Measurements from ENCODE around the gene CPE.

Gene CPE

GRCh38 chr4:165505958-165506837 is 127.4 kb downstream of the CPE start:
- H3K4me3 ChIP-seq (ENCODE audit: low read depth, low read length) = no peak overlapping the region

DNA sequence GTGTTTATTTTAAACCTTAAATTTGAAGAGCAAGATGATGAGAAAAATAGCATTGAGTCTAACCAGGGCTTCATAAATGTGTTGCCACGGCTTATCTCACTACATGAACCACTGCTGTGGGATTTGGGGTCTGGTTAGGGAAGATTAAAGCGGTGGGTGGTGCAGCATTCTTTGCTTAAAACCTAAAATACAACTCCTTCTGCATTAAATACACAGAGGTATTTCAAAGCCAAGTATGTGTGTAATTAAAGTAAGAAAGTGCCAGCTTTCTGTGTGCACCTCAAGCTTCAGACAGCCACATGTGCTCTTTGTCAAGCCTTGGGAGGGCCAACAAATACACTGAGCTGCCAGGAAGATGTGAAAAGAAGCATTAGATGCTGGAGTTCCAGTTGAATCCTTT is 128.0 kb downstream of the CPE start:
- no peak overlapping the region for H3K4me3 ChIP-seq (ENCODE audit: low read depth, low read length)

DNA sequence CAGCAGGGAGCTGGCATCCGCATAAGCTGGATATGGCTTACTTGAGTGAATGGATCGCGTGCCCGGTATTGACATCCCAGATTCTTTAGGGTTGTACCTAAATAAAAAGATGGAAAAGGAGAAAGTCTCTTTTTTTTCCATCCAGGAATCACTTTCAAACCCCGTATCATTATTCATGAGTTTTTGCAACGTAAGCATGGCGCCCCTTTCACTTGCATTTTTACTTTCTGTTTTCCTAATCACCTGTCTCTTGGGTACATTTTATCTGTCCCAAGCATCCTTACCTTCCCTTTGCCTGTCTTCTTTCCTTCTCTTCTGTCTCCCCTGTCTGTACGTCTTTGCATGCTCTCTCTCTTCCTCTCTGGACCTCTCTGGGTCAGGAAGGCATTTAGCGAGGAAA is 128.6 kb downstream of the CPE start:
- H3K4me3 ChIP-seq (ENCODE audit: low read depth, low read length) = no peak overlapping the region

DNA sequence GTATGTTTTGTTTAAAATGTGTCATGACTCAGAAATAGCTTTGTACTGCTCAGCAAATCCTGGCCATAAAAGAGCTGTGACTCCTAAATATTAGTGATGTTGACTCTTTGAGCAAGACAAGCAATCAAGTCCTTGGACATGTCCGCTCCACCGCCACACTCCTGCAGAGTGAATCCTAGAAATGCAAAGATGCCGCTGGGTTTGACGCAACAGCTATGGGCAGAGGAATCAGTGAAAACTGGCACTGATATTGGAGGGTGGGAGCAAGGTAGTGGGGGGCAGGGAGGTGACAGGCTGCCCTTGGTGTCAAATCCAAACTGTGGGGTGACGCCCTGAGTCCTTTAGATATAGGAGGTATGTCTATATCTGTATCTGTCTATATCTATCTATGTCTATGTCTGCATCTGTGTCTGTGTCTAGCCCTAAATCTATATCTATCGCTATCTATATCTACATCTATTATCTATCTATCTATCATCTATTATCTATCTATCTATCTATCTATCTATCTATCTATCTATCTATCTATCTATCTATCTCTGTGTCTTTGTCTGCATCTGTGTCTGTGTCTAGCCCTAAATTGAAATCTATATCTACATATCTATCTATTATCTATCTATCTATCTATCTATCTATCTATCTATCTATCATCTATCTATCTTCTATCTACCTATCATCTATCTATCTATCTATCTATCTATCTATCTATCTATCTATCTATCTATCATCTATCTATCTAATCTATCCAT is 129.7 kb downstream of the CPE start:
- no peak overlapping the region for H3K4me3 ChIP-seq (ENCODE audit: low read depth, low read length)

DNA sequence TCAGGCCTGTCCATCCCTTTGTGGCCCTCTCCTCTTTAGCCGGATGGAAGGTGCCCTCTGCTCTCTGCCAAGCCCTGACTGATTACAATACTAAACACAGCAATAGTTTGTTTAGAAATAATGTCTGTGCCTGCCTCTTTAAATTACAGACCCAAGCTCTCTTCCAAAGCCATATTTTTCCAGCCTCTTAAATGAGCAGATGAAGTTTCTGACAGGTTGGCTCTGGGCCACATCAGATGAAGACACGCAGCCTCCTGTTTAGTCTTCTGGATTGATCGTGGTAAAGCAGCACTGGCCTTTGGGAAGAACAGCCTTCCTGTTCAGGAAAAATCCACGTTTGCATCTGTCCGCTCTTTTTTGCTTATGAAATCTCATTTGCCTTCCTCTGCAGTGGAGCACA is 133.6 kb downstream of the CPE start:
- no peak overlapping the region for H3K4me3 ChIP-seq (ENCODE audit: low read depth, low read length)

GRCh38 chr4:165514739-165515138 is 135.9 kb downstream of the CPE start:
- no peak overlapping the region for H3K4me3 ChIP-seq (ENCODE audit: low read depth, low read length)

DNA sequence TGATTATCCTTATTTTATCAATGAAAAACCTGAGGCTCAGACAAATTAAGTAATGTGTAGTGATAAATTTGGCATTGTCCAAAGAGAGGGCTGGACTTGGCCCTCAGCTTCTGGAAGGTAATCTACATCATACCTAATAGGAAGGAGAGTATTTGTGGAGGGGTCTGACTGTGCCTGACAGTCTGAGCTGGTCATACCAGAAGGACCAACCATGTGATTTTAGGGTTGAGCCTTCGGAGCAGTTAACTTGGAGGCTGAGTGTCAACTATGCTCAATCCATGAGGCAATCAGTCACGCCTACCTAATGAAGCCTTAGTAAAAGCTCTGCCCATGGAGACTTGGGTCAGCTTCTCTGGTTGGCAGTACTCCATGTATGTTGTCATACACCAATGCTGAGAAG is 136.4 kb downstream of the CPE start:
- no peak overlapping the region for H3K4me3 ChIP-seq (ENCODE audit: low read depth, low read length)

- H3K4me3 ChIP-seq (ENCODE audit: low read depth, low read length) = no peak overlapping the region
Observed at GRCh38 chr4:165516281-165516833, 137.5 kb downstream of the CPE start.

DNA sequence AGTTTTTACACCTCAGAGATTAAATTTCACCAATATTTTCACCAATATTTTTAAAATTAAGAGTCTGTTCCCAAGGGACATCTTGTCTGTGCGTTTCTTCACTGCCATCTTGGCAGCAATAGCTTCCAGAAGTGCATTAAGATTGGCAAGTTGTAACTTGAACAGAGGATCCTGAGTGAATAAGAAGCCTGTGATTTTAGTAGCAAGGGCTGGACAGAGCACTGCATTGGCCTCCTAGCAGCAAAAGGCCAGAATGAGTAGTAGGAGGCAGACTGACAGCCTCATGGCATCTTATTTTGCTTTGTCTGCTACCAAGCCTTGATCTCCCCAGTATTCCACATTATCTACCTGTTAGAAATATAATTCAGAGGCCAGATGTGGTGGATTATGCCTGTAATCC is 138.4 kb downstream of the CPE start:
- no peak overlapping the region for H3K4me3 ChIP-seq (ENCODE audit: low read depth, low read length)

GRCh38 chr4:165518024-165518616 is 139.3 kb downstream of the CPE start:
- no peak overlapping the region for H3K4me3 ChIP-seq (ENCODE audit: low read depth, low read length)

DNA sequence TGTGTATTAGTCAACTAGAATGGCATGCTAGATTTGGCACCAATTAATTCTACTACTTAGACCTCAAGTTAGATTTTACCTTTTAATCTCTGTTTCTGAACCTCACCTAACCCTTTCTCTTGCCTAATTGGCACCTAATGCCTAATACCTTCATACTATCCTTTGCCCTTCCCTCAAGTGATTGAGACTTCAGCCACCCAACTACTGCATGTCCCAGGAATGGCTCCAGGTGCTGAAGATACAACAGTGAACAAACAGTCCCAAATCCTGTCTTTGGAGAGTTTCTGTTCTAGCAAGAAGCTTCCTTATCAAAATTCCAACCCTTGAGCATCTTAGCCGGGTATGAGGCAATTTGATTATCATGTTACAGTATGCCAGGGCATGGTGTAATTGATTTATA is 139.9 kb downstream of the CPE start:
- H3K4me3 ChIP-seq (ENCODE audit: low read depth, low read length) = no peak overlapping the region

- no peak overlapping the region for H3K4me3 ChIP-seq (ENCODE audit: low read depth, low read length)
Observed at GRCh38 chr4:165519591-165519990, 140.8 kb downstream of the CPE start.

- H3K4me3 ChIP-seq (ENCODE audit: low read depth, low read length) = no peak overlapping the region
Observed at GRCh38 chr4:165520086-165520485, 141.3 kb downstream of the CPE start.

- H3K4me3 ChIP-seq (ENCODE audit: low read depth, low read length) = no peak overlapping the region
Observed at GRCh38 chr4:165522050-165522449, 143.2 kb downstream of the CPE start.

DNA sequence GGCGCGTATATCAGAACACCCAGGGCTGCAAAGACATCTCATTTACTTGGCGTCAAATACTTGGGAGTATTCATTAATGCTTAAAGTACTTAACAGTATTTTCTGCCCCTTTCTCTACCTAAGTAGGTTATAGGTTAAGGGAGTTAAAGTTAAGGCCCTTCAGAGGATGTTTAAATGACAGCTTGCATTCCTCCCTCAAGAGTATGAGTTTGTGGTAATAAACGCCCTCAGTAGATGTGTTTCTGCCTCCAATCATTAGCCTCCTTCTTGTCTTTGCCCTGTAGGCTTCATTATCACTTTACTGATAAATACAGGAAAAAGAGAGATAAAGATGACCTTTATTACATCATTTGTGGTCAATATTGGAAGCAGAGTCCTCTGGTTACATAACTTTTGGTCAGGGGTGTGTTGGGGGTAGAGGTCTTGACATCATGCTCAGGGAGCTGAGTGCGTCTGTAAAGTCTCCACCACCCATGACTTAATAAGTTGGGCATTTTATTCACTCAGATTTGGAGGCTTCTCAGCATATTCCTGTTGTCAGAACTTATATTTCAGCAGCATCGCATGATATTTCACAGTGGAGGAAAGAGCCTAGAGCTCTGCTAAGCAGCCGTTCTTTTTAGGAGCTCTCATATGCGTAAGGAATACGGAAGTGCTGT is 145.9 kb downstream of the CPE start:
- H3K4me3 ChIP-seq (ENCODE audit: low read depth, low read length) = no peak overlapping the region

- no peak overlapping the region for H3K4me3 ChIP-seq (ENCODE audit: low read depth, low read length)
Observed at GRCh38 chr4:165532976-165533375, 154.2 kb downstream of the CPE start.

DNA sequence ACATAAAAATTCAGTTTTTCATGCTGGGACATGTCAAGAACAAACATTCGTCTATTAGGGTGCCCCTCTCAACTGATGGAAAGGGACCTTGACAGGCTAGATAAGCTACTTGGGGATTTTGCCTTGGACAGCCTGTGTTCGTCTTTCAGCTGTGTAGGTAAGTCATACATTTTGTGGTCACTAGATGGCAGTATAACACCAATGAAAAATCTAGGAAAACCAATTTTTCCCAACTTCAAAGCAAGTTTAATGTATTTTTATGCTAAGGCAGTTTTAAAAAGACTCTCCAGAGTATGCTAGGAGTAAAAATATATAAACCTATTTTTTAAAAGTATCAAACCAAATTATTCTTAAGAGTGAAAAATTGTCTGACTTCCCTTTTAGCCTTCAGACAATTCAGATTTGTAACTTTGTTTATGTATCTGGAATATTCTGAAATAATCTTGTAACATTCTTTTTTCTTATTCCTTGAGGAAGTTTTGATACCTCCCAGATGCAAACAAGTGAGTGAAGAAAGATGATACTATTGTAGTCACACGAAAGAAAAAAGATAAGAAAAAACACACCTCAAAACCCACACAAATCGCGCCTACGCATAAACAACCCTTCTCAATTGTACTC is 158.3 kb downstream of the CPE start:
- H3K4me3 ChIP-seq (ENCODE audit: low read depth, low read length) = no peak overlapping the region

- H3K4me3 ChIP-seq (ENCODE audit: low read depth, low read length) = no peak overlapping the region
Observed at GRCh38 chr4:165539801-165540200, 161.0 kb downstream of the CPE start.

GRCh38 chr4:165540206-165540830 is 161.5 kb downstream of the CPE start:
- no peak overlapping the region for H3K4me3 ChIP-seq (ENCODE audit: low read depth, low read length)

DNA sequence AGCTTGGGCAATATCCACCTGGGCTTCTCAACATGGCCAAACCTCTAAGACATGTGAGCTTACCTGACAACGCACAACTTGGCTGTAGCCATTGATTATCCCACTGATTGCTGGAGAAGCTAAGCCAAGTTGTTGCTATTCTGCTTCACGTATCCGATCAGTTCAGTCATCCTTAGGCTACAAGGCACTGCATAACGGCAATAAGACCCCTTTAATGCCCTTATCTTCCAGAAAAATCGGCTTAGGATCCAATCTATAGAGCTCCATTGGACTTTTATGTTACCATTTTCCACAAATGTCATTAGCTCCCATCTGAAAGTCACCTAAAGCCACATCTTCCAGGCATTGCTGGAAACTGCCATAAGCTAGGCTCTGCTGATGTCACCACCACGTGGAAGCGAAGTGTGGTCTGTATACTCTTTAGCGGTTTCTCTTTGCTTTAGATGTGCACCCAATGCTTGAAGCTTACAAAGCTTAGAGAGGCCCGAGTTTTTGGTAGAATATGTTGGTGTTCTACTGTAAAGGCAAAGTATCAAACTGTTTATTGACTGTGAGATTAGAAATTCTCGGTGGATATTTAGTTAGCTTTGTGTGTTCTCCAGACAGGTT is 163.1 kb downstream of the CPE start:
- no peak overlapping the region for H3K4me3 ChIP-seq (ENCODE audit: low read depth, low read length)

Measured in iPS-11a (cell line).